Fibroblast of mammary gland (primary cell): ENCODE data around the gene RAMP3.

Experiments
- DNase-seq: peaks from one replicate; pipeline ENCODE4 v3.0.0-alpha.2; 2010; ENCODE audit warnings: low read depth
- H3K4me3 ChIP-seq: 2 replicates; pipeline ENCODE4 v1.5.1; 2011; ENCODE audit warnings: low read depth, mild to moderate bottlenecking, low read length, moderate library complexity; ENCODE audit not compliant: control insufficient read depth
- CTCF ChIP-seq: conservative IDR thresholded peaks from 2 replicates; pipeline ENCODE4 v1.5.1; 2011; ENCODE audit warnings: low read depth, low read length, inconsistent platforms; ENCODE audit not compliant: control insufficient read depth, insufficient read depth

Gene RAMP3

GRCh38 chr7:45224832-45225231, 67.2 kb downstream of the RAMP3 start:
- TF ChIP-seq CTCF = no peak
- no peak overlapping the region for H3K4me3 ChIP-seq
- DNase-seq = no peak

- DNase-seq = no peak
- TF ChIP-seq CTCF = no peak
- no peak overlapping the region for H3K4me3 ChIP-seq
These were observed 67.8 kb downstream of the RAMP3 start for GRCh38 chr7:45225311-45225947.

GRCh38 chr7:45225948-45226335, 68.4 kb downstream of the RAMP3 start:
- H3K4me3 ChIP-seq = no peak overlapping the region
- no peak for DNase-seq
- no peak for TF ChIP-seq CTCF

GRCh38 chr7:45229156-45229920, 71.7 kb downstream of the RAMP3 start:
- DNase-seq = no peak
- no peak for TF ChIP-seq CTCF
- H3K4me3 ChIP-seq = no peak overlapping the region

GRCh38 chr7:45230083-45230482, 72.5 kb downstream of the RAMP3 start:
- H3K4me3 ChIP-seq = no peak overlapping the region
- no peak for TF ChIP-seq CTCF
- no peak for DNase-seq

GRCh38 chr7:45230611-45231165, 73.1 kb downstream of the RAMP3 start:
- DNase-seq = no peak
- H3K4me3 ChIP-seq = no peak overlapping the region
- no peak for TF ChIP-seq CTCF
